NCI-H82 treated with DMSO at 0.1 percent for 48 hours (cell line): ENCODE results near the gene MACROD2.
"Not testable (repeated sequence)": the region's sequence is repeated elsewhere in the genome, so short reads cannot be mapped to it uniquely, and the experiment has no call there.

ENCODE experiments used
- DNase-seq: peaks from one replicate; lab custom pipeline; 2025; ENCODE audit not compliant: unreplicated experiment; lab: John Stamatoyannopoulos, UW

Gene MACROD2

DNA sequence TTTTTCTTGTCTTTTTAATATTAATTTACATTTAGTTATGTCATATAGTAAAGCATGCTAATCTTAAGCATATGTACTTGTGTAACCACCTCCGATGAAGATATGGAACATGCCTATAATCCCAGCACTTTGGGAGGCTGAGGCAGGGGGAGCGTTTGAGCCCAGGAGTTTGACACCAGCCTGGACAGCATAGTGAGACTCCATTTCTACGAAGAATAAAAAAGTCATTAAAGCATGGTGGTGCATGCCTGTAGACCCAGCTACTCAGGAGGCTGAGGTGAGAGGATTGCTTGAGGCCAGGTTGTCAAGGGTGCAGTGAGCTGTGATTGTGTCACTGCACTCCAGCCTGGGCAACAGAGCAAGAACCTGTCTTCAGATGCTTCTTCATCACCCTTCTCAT lies 970.9 kb downstream of the MACROD2 start:
- DNase-seq: no peak

DNA sequence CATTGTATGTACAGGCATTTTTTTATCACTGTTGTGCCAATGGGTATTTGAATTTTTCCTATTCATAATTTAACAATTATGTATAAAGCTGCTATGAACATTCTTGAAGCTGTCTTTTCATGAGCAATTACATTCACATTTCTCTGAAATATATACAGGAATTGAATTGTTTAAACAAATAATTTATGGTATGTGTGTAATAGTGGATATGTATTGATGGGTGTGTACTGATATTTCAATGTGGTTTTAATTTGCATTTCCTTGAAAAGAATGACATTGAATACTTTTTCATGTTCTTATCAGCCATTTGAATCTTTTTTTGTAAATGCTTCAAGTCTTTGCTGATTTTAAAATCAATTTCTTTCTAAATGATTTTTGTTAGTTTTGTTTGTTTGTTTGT lies 971.5 kb downstream of the MACROD2 start:
- DNase-seq: no peak

DNA sequence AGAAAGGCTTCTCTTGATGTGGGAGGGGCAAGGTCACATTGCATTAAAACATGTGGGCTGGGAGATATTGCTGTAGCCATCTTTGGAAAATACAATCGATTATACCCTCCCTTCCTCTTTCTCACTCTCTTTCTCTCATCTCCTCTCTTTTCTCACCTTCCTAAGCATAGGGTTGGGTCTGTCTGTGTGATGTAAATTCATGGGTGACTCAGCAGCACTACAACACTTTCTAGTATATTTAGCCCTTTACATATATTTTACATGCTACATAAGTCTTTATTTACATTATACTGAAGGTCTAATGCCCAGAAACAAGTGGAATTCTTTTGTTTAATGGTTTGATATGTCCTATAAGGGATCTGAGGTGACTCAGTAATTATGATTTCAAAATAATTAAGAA lies 976.9 kb downstream of the MACROD2 start:
- no peak for DNase-seq

DNA sequence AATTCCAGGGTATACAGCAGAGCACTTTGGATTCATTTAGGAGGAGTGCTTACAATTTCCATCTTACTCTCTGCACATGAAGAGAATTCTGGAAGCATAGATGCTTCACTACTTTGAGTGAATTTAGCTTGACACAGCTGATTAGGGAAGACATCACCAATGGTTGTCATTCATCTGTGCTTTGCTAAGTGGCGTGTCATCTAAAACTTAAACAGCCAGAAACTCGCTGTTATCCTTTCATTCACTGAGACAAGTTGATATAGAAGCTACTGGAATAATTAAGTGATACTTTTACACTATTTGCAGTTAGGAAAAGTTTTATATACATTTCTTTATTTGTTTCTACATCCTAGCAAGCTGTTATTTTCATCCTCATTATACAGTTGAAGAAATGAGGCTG lies 977.4 kb downstream of the MACROD2 start:
- DNase-seq: no peak

DNA sequence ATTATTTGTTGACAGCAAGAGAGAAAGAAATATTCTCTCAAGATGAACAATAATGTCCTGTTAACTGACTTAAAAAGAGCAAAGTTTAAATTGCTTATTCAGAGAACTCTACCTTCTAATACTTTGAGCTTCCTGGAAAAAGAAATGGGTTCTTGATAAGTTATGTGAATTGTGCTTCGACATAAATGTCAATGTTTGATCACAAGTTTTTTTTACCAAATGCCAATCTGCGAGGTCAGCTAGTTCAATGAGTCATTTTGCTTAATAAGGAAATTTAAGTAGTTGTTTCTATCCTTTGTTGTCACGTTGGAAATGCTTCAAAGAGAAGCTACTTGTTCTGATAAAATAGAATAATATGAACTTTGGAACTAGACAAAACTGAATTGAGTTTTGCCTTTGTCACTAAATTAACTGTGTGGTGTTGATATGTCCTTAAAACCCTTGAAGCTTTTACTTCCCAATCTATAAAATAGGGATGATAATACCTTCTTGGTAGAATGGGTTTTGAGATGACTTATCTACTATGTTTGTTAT lies 984.2 kb downstream of the MACROD2 start:
- DNase-seq: no peak

DNA sequence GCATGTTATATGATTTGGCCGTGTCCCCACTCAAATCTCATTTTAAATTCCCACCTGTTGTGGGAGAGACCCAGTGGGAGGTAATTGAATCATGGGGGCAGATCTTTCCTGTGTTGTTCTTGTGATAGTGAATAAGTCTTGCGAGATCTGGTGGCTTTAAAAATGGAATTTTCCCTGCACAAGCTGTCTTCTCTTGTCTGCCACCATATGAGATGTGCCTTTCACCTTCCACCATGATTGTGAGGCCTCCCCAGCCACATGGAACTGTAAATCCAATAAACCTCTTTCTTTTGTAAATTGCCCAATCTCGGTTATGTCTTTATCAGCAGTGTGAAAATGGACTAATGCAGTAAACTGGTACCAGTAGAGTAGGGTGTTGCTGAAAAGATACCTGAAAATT lies 986.2 kb downstream of the MACROD2 start:
- DNase-seq: not testable (repeated sequence)

DNA sequence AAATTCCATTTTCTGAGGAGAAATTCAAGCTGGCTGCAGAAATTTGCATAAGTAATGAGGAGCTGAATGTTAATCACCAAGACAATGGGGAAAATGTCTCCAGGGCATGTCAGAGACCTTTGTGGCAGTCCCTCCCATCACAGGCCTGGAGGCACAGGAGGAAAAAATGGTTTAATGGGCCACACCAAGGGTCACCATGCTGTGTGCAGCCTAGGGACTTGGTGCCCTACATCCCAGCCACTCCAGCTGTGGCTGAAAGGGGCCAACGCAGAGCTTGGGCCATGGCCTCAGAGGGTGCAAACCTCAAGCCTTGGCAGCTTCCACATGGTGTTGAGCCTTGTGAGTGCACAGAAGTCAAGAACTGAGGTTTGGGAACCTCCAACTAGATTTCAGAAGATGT lies 987.0 kb downstream of the MACROD2 start:
- not testable (repeated sequence) for DNase-seq

DNA sequence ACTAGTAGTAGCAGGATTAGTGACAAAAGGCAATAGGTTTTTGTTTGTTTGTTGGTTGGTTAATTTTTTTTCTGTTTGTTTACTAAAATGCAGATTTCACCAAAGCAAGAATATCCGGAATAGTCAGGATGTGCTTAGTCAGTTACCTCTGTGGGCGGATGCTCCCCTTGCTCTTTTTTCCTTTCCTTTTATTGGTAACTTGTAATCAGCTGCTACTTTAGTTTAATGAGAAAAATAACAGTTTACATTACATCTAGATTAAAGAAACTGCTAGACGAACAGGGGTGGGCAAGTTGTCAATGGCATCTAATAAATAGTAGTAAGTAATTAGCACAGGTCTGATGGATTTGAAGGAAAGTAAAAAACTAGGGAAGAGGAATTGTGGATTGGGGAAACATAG lies 989.0 kb downstream of the MACROD2 start:
- no peak for DNase-seq

DNA sequence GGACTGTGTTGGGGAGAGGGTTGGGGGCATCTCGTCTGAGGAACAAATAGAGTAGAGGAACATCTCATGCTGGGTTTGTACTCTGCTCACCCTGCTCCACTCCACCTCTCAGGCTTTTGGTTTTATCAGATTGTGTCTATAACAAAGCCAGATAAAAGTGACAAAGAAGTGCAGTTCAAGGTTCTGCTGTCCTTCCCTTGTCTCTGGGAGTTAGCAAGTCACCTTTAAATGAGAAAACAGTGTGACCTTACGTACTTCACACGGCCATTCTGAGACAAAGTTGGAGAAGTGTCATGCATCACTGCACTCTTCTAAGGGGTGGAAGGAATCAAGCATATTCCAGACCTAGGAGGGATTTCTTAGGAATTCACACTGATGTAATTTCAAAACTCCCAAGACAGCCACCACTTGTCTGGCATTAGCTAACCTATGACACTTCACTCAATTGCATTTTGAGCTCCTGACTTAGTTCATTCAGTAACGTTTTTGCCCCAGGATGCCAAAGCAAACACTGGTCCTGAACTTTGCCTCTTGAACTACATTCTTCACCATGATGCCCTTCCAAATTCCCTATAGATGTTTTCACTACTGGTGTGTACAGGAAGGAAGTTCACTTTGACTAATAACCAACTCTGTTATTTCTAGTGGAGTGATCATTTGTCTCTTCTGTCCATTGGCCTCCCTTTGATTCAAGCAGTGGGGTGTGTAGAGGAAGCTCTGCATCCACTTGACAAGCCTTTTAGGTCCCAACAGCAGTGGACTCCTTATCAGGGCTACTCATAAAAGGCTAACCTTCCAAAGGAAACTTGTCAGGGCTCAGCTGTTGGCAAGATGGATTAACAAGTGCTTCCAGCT lies 989.7 kb downstream of the MACROD2 start:
- DNase-seq: no peak

DNA sequence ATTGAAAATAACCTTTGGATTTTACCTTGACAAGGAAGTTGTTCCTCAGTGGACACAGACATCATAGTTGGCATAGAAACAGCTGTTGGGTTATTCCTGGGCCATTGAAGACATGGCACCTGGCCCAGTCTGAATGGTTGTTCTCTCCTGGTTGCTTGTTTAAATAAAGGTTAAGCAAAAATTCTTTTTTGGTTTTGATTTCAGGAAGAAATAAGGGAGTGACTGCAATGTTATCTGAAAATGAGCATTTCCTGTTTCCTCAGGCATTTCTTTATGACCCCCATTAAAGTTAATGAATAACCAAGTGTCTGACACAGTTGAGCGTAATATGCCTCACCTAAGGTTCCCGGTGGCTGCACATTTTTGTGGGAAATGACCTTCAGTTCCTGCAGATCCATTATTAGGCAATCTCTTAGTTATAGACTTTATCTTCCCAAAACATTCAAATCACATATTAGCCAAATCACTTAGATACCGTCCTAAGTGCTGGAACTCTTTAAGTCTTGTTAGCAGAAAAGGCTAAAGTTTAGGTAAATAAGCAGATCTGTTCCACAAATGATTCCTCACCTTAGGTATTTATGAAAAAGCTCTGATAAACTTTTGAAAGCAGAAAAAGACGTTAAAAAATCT lies 990.8 kb downstream of the MACROD2 start:
- DNase-seq: no peak

DNA sequence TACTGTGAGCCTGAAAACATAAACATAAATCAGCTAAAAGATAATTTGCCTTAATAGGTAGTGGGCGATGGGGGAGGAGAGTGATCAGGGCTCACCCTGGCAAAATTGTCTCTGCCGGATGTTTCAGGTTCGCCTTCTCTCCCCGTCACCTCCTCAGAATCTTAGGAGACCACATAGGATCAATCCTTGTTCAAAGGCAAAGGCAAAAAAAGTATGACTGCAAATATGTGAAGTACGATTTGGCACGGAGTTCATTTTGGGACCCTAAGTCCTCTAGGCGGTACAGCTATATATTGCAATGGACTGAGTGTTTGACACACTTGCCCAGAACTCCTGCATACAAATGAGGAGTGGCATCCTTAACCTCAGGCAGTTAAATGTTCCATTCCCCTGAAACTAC lies 991.3 kb downstream of the MACROD2 start:
- no peak for DNase-seq

DNA sequence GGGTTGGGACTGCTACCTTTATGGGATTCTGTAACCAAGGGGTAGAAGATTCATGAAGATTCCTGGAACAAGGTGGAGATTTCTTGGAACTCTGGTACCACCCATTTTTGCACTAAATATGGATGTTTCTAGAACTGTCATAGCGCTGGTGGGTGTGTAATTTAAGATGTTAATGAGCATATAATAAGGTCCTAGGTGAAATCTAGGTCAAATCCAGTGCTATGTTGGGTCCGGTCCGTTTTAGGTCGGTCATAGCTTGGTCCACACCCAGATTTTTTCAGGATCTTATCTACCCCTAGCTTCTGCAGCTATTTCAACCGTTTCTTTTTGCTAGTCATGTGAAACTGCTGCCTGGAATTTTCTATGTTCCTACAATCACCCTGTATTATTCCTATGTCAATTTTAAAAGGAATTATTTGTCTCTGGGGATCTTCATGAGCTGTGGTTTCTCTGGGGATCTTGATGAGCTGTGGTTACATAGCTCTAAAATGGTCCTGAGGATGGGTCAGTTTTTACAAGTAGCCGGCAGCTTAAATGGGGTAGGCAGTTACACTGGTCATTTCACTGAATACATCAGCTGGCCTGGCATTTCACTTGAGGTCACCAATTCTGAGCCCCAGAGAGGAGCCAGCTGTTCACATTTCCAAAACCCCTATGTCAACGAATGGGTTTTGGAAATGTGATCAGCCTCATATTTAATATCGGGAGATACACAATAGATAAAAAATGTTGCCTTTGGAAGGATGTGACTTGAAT lies 994.4 kb downstream of the MACROD2 start:
- no peak for DNase-seq

DNA sequence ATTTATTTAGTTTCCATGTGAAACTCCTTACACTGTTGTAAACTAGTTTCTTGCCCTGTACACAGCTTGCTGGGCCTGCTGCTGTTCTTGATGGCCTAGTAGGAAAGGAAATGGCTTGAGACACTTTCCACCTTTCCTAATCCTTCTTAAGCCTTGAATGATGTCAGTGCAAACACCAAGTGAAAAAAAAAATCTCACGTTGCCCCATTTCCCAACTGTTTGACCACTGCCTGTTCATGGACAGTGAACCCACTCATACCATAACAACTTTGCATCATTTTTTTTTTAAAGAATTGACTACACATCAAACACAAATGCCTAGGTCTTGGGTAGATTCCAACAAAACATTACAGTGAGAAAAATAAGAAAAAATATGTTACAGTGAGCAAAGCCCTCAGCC lies 995.7 kb downstream of the MACROD2 start:
- no peak for DNase-seq

DNA sequence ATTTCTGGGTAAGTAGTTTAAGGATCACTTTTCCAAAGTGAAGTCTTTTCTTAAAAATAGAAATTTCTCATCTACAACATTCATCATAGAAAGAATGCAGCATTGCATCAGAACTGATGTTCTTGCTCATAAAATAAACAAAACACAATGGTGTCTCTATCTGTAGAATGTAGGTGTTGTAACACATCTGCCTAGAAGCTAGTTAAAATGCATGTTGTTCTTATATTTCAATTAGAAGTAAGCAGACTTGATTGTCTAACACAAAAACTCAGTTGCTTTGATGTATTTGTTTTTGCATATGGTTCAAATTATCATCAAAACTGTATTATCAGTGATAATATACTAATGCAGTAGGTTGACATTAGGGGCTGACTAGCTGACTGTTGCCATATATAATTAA lies 996.8 kb downstream of the MACROD2 start:
- no peak for DNase-seq

DNA sequence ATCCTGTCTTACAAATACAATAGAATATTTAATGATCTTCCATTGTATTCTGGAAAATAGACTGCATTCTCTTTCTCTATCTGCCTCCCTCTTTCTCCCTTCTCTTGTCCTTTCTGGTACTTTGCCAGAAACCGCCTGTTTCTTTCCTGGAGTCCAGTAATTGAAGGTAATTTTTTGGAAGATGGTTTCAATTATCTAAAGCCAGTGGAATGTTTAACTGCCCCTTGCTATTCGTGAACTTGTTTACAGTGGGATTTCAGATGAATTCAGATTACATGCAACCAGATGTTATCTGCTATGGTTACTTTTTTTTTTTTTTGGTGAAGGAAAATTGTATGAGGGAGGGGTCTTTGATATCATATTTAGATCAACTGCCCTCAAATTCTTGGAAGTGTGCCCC lies 997.6 kb downstream of the MACROD2 start:
- no peak for DNase-seq

DNA sequence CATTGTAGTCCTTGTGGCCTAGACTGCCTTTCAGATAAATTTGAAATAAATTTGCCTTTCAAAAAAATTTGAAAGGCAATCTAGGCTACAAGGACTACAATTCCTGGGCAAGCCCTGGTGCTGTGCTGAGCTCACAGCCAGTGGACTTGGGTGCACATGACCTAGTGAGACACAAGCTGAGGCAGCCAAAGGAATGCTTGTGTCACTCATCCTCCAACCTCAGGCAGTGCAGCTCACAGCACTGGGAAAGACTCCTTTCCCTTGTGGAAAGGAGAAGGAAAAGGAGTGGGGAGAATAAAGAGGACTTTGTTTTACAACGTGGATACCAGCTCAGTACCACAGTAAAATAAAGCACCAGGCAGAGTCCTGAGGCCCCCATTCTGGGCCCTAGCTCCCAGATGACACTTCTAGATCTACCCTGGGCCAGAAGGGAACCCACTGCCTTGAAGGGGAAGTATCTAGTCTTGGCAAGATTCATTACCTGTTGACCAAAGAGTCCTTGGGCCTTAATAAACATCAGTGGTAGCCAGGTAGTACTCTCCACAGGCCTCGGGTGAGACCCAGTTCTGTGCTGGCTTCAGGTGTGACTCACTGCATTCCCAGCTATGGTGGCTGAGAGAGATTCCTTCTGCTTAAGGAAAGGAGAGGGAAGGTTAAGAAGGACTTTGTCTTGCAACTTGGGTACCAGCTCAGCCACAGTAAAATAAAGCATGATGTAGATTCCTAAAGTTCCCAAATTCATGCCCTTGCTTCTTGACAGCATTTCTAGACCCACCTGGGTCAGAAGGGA lies 1001.8 kb downstream of the MACROD2 start:
- DNase-seq: no peak

DNA sequence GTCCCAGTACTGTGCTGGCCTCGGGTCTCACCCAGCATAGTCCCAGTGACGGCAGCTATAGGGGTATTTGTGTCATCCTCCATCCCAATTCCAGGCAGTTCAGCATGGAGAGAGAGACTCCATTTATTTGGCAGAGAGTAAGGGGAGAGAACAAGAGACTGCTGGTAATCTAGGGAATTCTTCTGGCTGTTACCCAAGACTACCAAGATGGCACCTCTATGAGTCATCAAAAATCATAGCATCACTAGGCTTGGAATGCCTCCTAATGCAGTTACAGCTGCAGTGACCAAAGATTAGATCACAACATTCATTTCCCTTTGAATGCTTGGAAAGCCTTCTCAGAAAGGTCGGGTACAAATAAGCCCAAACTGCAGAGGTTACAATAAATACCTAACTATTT lies 1002.5 kb downstream of the MACROD2 start:
- DNase-seq: no peak

DNA sequence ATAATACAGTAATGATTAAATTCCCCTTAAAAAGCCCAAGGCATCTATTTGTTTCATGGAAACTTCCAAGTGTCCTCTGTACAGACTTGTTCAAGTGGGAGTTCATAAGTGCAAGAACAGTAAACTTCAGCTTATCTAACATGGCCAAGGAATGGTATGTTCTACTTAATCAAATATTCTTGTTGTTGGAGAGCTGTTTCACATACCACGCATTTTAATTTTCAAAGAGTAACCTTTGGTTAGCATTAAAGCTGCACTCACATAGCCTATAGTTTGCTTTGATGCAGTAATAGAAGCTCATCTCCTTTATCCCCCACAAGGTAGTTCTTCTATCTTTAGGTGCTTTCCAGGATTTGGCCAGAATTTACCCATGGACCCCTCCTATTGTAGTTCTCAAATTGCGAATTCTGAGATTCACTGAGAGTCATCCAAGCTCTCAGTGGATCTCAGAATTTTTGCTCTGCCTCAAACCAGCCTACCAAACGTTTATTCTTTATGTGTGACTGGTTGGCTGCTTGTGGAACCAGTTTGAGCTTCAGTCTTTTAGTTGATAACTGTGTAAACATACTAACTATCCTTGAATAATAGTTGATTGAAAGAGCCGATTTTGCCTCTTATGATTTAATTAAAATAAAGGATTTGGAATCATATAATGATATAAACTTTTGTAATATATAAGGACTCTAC lies 1010.1 kb downstream of the MACROD2 start:
- DNase-seq: no peak

DNA sequence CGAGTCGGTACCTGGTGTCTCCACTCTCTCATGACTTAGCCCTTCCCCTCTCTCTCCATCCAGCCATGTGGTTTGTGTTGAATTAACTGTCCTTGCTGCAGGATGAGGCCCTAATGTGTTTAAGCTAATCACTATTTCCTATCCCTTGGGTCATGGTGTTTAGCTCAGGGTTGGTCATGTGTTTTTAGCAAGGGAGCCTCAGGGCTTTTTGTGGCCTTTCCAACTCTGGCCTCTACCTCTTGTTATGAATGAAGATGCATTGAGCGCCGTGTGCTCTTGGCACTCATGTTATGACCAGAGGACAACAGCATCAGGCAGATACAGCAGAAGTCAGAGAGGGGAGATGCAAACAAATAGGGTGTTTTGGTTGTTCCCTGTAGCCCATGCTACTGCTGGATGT lies 1016.3 kb downstream of the MACROD2 start:
- no peak for DNase-seq

DNA sequence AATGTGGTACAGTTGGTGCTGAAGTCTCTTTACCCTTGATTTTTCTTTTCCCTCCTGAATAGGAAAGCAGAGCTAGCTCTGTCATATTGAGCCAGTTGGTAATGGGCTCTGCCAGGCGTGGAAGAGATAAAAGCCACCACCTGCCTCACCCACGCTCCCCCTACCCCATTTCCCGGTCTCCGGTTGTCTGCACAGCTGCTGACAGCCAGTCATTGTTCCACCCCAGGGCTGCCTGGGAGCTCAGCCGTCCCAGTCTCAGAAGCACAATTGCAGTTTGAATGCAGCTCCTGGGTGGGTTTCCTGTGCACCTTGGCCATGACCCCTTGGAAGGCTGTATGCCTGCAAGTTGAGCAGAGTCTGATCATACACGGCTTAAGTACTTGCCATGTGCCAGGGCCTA lies 1017.2 kb downstream of the MACROD2 start:
- no peak for DNase-seq
